GM18520 (cell line): Measurements from ENCODE around the gene PRMT3.
"Not testable (repeated sequence)": the region's sequence is repeated elsewhere in the genome, so short reads cannot be mapped to it uniquely, and the experiment has no call there.

Source experiments
- ATAC-seq: cut with Tn5 transposase; IDR thresholded peaks from one replicate; pipeline ENCODE4 v1.9.1; 2021; ENCODE audit not compliant: unreplicated experiment

The PRMT3 gene

DNA sequence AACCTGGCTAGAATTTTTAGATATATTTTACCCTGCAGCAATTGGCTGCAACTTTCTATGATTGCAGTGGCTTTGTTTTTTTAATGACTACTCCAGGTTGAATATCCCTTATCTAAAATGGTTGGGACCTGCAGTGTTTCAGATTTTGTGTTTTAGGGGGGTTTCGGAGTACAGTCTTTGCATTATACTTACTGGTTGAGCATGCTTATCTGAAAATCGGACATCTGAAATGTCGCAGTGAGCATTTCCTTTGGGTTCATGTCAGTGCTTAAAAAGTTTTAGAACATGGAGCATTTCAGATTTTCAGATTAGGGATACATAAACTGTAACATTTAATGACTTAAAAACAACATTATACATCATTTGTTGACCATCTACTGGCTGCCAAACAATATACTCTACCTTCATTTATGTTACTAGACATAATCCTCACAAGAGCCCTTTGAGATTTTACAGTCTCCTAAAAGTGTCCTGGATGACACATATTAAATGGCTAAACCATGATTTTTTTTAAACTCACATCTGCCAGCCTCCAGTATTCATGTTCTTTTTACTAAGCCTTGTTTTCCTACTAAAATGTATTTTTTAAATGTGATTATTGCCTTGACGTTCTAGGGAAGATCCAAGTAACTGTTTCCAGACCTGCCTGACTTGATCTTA, 66.3 kb downstream of the PRMT3 start:
- no peak for ATAC-seq

- ATAC-seq, result no peak
These were observed 69.7 kb downstream of the PRMT3 start for GRCh38 chr11:20457001-20457799.

DNA sequence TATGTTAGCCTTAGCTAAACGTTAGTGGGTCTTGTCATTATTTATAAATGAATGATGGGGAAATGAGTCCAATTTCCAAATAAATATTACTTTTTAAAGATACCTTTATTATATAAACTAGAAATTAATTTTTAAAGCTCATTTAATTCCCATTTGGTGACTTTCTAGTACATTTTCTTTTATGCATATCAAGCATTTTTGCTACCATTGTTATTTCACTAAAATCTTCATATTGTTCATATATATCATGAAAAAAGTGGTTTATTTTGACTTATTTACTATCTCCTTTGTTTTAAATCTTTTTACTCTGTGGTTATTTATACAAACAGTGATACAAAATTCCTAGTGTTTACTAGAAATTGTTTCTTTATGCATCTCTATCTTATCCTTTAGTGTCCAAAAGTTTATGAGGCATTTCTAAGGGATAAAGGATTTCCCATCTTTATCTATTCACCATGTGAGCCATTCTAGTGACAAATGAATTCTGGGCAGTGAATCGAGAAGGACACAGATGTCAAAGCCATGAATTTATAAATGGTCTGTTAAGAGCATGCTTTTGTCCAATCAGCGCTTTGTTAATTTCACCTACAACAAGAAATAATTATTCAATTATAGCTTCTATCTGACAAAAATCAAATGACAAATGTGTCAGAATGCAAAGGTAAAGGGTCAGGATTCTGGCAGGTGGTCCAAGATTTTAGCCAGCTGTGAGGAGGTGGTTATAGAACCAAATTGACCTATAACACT, 70.6 kb downstream of the PRMT3 start:
- no peak for ATAC-seq

DNA sequence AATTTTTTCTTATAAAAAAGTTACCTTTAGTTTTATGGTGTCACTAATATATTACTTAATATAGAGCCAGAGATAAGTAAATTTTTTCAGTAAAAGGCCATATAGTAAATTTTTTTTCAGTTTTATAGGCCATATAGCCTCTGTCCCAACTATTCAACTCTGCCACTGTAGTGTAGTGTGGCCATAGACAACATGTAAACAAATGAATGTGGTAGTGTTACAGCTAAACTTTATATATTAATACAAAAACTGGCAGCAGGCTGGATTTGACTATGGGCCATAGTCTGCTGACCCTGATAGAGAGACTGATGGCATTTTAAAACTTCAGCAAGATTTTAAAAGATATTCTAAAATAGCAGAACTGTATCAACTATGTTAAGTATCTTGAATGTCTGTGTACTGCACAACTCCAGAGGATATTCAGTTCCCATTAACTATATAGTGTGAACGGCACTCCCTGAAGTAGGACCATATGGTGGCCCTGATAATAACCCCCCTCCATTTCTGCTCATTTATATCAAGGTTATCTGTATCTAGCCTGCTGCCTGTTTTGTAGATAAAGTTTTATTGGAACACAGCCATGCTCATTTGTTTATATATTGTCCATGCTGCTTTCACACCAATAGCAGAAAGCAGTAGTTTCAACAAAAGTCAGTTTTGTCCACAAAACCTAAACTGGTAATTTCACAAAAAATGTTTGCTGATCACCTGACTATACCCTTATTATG, 71.6 kb downstream of the PRMT3 start:
- no peak for ATAC-seq

DNA sequence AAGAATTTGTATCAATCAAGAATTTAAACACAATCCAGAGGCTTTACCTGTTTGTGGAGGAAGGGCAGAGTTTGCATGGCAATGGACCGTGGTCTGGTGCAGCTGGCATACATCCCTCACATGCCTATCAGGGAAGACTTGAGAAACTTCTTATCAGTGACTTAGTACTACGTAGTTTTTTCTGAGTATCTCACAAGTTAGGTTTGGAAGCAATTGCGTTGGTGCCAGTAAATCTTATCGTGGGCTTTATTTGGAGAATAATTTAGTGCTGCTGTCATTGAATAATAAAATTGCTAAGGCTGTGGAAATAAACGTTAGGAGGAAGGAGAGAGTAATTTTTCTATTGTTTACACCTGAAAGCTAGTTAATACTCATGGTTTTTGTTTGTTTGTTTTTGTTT, 72.3 kb downstream of the PRMT3 start:
- no peak for ATAC-seq

DNA sequence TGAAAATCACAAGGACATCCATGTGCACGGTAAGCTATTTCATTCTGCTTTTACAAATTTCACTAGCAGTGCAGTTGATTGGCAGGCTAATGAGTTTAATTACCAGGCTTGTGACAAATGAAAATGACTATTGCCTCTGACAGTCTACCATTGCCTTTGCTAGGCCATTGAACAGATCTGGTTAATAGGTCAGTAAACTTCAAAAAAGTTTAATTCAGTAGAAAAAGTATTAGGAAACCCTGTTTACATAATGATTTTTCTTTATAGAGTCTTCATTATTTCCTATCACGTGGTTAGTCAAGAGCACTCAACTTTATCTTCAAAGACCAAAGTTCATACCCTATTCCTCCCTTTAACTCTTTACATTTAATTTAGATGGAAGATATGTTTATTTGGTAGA, 77.0 kb downstream of the PRMT3 start:
- no peak for ATAC-seq

GRCh38 chr11:20467487-20468185, 80.1 kb downstream of the PRMT3 start:
- no peak for ATAC-seq

DNA sequence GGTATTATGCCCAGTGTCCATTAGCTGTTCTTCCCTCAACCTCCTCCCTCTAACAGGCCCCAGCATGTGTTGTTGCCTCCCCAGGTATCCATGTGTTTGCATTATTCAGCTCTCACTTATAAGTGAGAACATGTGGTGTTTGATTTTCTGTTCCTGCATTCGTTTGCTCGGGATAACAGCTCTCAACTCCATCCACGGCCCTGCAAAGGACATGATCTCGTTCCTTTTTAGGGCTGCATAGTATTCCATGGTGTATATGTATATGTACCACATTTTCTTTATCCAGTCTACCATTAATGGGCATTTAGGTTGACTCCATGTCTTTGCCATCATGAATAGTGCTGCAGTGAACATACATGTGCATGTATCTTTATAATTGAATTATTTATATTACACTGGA, 82.8 kb downstream of the PRMT3 start:
- no peak for ATAC-seq

- not testable (repeated sequence) for ATAC-seq
These were observed 84.4 kb downstream of the PRMT3 start for GRCh38 chr11:20471929-20472328.

DNA sequence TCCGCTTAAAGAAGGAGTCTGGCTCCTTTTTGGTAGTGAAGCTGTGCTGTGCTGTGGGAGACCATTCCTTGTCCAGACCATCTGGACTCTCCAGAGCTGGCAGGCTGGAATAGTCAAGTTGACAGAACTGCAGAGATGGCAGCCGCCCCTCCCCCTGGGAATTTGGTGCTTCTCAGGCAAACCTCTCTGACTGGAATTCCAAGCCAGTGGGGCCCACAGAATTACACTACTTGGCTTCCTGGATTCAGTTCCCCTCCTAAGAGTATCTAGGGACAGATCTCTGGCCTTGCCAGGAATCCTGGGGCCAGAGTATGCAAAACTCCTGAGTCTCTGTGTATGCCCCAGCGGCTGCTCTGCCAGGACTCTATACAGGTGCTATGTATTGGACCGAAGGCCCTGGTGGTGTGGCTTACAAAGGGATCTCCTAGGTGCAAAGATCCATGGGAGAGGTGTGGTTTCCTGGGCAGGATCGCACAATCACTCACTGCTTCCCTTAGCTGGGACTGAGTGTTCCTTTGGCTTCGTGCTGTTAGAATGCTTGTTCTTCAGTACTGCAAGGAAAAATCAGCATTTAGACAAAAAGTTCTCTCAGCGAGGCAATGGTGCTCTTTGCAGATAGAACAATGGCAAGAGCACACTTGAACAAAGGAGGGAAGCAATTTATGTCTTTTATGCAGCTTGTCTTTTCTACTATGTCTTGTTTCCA, 86.8 kb downstream of the PRMT3 start:
- no peak for ATAC-seq

- no peak for ATAC-seq
These were observed 87.5 kb downstream of the PRMT3 start for GRCh38 chr11:20474882-20475517.

- no peak for ATAC-seq
These were observed 90.0 kb downstream of the PRMT3 start for GRCh38 chr11:20477418-20478090.

GRCh38 chr11:20479513-20479912, 92.0 kb downstream of the PRMT3 start:
- no peak for ATAC-seq

DNA sequence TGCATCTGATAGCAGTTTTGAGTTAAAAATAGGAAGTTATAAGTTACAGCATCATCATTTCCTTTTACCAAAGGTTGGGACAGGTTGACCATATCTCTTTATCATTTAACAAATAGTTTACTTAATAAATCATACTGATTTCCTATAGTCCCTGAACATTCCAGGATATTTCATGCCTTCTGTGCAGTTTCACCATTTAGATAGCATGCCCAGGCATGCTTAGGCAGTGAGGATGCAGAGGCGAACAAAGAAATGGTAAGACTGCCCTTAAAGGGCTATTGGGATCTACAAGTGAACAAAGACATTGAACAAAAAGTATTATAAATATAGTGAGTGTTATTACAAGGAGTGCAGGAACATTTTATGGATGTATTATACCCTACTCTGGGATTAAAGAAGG, 96.4 kb downstream of the PRMT3 start:
- no peak for ATAC-seq

DNA sequence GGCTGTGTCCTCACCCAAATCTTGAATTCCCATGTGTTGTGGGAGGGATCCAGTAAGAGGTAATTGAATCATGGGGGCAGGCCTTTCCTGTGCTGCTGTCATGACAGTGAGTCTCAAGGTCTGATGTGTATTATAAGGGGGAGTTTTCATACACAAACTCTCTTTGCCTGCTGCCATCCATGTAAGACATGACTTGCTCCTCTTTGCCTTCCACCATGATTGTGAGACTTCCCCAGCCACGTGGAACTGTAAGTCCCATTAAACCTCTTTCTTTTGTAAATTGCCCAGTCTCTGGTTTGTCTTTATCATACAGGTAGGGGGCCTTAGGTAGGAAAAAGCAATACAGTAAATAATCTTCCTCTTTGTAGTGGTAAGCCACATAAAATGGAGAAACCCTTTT, 96.9 kb downstream of the PRMT3 start:
- ATAC-seq, result not testable (repeated sequence)

- ATAC-seq, result no peak
These were observed 100.8 kb downstream of the PRMT3 start for GRCh38 chr11:20488352-20488751.

DNA sequence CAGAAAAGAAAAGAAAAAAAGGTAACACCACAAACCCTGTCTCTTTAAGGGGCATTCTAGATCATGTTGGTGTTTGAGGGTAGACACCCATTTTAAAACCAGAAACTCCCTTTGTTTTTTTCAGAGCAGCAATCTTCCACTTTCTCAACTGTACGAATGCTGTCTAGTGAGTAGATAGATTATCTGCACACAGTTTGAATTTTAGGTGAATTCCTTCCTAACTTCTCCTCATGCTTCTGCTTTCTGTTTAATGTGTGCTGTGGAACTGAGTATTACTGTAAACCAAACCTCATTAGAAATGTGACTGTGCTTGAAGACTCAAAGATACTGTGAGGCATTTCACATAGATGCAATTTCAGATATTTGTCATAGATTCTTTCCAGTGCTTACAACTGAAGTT, 102.4 kb downstream of the PRMT3 start:
- peak; percentile 89 for ATAC-seq

DNA sequence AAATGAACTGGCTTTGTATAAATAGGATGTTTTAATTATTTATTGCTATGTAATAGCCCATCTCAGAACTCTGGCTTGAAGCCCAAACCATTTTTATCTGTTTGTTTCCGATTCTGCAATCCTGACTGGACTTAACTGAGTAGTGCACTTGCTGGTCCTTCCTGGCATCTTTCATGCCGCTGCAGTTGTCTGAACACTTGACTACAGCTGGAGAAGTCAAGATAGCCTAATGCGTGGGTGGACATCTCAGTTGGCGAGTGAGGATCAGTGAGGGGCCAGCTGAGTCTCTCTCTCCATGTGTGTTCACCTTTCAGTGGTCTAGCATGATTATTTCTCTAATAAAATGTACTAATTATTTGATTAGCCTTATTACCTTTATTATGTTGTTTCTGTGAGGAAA, 105.8 kb downstream of the PRMT3 start:
- no peak for ATAC-seq
